Stimulated activated CD4-positive, alpha-beta T cell treated with anti-CD3 and anti-CD28 coated beads, Interleukin-1b, Interleukin-23, amount 100 ng/mL, for 4 hours (primary cell): Measurements from ENCODE around the gene C3orf70.
"Not testable (repeated sequence)": the region's sequence is repeated elsewhere in the genome, so short reads cannot be mapped to it uniquely, and the experiment has no call there.

Experiments used
- DNase-seq, 2 donors: peaks; one replicate each; pipeline ENCODE4 v3.0.0-alpha.2; 2020; ENCODE audit warnings: low read depth in 2 of 2

Gene C3orf70

GRCh38 chr3:185151101-185151963, 1.5 kb downstream of the C3orf70 start:
- no peak for DNase-seq

- DNase-seq = no peak
Measured at GRCh38 chr3:185150561-185150960, 2.3 kb downstream of the C3orf70 start.

GRCh38 chr3:185149591-185149990, 3.3 kb downstream of the C3orf70 start:
- no peak for DNase-seq

- DNase-seq = no peak
Measured at GRCh38 chr3:185145511-185145910, 7.3 kb downstream of the C3orf70 start.

- DNase-seq = no peak
Measured at GRCh38 chr3:185144784-185145183, 8.1 kb downstream of the C3orf70 start.

GRCh38 chr3:185137821-185138220, 15.0 kb downstream of the C3orf70 start:
- no peak for DNase-seq

- DNase-seq = no peak
Measured at GRCh38 chr3:185134509-185134908, 18.4 kb downstream of the C3orf70 start.

GRCh38 chr3:185131602-185132256, 21.1 kb downstream of the C3orf70 start:
- no peak for DNase-seq

- no peak for DNase-seq
Measured at GRCh38 chr3:185129083-185129482, 23.8 kb downstream of the C3orf70 start.

- no peak for DNase-seq
Measured at GRCh38 chr3:185126201-185126600, 26.7 kb downstream of the C3orf70 start.

- no peak for DNase-seq
Measured at GRCh38 chr3:185120126-185120525, 32.7 kb downstream of the C3orf70 start.

- no peak for DNase-seq
Measured at GRCh38 chr3:185115371-185115770, 37.5 kb downstream of the C3orf70 start.

- no peak for DNase-seq
Measured at GRCh38 chr3:185114756-185115155, 38.1 kb downstream of the C3orf70 start.

- no peak for DNase-seq
Measured at GRCh38 chr3:185112186-185112585, 40.7 kb downstream of the C3orf70 start.

- DNase-seq = not testable (repeated sequence)
Measured at GRCh38 chr3:185109012-185109411, 43.8 kb downstream of the C3orf70 start.

- not testable (repeated sequence) for DNase-seq
Measured at GRCh38 chr3:185106256-185106890, 46.5 kb downstream of the C3orf70 start.

- DNase-seq = no peak
Measured at GRCh38 chr3:185103359-185104127, 49.3 kb downstream of the C3orf70 start.

GRCh38 chr3:185094697-185095096, 58.2 kb downstream of the C3orf70 start:
- no peak for DNase-seq

GRCh38 chr3:185093116-185093515, 59.7 kb downstream of the C3orf70 start:
- DNase-seq = no peak

- DNase-seq = no peak
Measured at GRCh38 chr3:185090811-185091210, 62.0 kb downstream of the C3orf70 start.

- DNase-seq = no peak
Measured at GRCh38 chr3:185089751-185090150, 63.1 kb downstream of the C3orf70 start.

- DNase-seq = no peak
Measured at GRCh38 chr3:185089343-185089742, 63.5 kb downstream of the C3orf70 start.
